ENCODE data around the gene ZBTB21.

- TF ChIP-seq CTCF (IDR thresholded peaks at IDR 0.05) (no peak), POLR2A (IDR thresholded peaks at IDR 0.05) (no peak)
Measured at GRCh38 chr21:42040411-42041180, 30.4 kb upstream of the ZBTB21 start.

All from adrenal gland (tissue), 5 donors.